Stimulated activated CD8-positive, alpha-beta memory T cell treated with anti-CD3 and anti-CD28 coated beads, Interleukin-15, amount 100 ng/mL, for 4 hours (primary cell): Measurements from ENCODE around the gene ARID5B.

Source experiments
- DNase-seq, 2 donors: peaks; one replicate each; pipeline ENCODE4 v3.0.0-alpha.2; 2020; ENCODE audit warnings: low read depth in 2 of 2

The ARID5B gene

DNA sequence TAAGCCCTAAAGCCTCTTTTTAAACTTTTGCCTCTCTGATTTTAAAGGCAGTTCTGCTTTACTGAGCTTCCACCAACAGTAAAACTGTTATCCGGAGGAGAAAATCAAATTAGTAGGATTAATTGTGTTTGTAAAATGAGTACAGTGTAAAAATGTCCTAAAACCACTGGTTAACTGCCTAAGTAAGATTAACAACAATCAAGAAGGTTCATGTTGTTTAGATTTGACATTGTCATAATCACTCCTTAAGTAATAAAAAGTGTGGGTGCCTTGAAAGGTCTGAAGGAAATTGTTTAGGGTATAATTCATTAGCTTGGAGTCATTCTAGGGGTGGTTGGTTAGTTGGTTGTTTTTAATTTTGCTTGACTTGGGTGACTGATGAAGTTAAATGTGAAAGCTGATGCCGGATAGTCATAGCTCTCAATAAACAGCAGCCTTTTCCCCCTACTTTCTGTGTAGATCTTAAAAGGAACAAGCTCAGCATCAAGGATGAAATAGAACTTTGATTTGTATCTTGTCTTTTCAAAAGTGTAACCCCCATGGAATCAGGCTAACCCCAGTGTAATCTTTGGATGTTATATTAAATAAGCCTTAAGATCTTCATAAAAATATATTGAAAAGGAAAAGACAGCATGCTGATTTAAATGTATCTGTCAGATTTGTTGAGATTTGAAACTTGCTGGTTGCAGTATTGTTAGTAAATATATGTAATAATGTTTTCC is 148.3 kb downstream of the ARID5B start:
- DNase-seq: no peak

DNA sequence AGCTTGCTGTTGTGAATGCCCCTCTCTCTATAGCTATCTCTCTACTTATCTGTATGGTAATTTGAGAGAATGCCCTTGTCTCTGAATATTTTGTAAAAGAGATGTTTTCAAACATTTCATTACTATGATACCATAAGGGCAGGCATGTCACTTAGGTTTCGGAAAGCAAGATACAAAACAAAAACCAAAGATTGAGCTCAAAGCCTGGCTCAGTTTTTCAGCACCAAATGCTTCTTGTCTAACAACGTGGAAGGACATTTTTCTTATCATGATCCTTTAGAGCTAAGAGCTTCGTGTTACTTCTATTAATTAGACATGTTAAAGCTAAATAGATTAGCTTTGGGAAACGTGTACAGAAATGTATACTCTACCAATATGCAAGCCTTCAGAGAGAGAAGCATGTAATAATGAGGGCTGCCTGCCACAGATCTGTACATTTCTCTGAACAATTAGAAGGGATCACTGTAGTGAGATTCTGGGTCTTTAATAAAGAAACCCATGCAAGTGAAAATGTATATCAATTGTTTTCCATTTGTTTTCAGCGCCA is 148.9 kb downstream of the ARID5B start:
- DNase-seq: no peak

DNA sequence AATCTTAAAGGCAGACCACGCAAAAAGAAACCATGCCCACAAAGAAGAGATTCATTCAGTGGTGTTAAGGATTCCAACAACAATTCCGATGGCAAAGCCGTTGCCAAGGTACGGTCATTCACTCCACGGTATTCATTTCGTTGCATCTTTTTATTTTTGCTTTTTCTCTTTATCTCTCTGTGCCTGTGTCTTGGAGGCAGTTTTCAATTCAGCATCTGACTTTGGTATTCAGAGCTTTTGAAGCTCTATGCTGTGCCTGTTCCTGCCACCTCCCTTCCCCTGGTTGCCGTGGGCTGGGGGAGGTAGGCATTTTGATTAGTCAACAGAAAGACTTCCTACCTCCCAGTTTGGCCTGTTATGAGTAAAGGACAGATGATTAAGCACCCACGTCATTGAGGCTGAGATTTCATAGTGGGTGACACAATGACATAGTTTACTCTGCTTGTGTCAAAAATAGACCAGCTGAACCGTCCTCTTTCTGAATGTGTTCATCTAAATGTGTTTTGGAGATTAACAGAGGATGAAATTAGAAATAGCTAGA is 149.5 kb downstream of the ARID5B start:
- peak; percentile 42 to 68 for DNase-seq

DNA sequence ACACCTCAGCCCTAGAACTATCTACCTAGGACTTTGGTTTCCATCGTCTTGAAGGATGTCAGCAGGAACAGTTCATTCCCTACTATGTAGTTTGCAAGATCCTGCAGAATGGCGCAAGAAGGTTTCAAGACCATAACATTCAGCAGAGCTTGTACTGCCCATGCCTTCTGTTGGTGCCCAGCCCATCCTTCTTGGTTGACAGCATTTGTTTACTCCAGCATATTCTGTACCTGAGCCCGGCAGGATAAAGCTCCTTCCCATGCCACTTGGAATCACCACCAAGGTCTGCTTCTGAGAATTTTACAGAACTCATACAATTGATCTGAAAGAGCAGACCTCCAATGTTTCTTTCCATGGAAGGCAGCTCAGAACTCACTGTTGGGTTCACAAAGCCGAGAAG is 150.8 kb downstream of the ARID5B start:
- no peak for DNase-seq

DNA sequence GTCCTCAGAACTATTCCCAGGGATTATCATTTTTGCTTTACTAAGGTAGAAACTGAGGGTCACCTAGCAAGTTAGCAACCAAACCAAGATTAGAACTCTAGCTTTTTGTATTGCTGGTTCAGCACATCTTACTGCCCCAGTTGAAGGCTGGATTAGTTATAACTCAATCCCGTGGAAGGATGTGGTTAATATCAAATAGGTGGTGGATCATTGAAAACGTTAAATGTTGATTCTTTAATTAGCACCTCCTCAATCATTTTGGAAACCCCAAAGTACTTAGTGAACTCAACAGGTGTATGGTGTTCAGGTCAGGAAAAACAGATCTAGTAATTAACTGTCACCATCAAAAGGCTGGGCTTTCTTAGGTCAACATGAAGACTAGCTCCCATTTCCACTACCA is 152.4 kb downstream of the ARID5B start:
- DNase-seq: no peak

DNA sequence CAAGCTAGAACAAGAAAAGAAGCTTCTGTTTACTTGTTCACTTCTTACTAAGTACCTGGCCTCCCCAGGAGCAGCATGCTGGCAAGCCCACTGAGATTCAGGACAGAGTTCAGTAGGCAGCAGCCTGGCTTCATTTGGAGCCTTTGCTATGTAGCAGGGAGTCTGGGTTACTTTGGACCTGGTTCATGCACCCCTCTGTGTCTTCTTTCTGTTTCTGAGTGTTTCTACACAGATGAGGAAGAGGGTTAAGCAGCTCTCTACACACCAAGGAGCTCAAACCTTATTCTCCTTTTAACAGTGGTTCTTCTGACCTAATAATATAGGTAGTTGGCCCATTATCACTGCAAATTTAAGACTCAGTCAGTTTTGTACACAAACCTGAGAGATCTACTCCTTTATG is 152.9 kb downstream of the ARID5B start:
- no peak for DNase-seq

DNA sequence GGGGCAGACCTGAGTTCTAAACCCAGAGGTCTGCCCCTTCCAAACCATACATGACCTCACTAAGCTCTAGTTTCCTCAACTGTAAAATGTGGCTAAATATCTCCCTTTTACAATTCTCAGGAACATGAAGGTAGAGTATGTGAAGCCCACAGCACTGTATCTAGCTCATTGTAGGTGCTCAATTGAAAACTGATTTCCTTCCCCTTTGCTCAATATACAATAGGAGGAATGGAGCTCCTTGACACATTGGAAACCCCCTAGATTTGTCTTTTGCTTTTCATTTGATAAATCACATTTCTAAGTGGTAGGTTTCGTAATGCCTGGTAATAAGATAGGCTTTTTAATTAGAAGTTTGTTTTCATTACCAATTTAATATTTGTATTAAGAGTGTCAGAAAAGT is 153.3 kb downstream of the ARID5B start:
- no peak for DNase-seq

DNA sequence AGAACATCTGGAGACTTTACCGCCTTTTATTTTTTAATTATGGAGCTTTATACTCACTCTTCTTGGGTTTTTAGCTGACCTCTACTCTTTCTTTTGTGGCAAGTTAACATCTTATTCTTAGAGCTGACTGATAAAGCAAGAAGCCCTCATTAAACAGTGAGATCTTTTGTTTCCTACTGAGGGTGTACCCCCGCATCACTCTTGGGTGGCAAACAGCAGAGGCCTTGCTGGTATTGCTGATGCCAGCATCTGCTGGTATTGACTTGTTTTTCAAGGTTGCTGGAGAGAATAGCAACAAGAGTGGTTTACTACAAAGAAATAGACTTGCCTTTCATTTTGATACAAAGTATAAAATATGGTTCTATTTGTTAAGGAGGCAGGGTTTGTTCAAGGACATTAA is 154.7 kb downstream of the ARID5B start:
- DNase-seq: no peak

DNA sequence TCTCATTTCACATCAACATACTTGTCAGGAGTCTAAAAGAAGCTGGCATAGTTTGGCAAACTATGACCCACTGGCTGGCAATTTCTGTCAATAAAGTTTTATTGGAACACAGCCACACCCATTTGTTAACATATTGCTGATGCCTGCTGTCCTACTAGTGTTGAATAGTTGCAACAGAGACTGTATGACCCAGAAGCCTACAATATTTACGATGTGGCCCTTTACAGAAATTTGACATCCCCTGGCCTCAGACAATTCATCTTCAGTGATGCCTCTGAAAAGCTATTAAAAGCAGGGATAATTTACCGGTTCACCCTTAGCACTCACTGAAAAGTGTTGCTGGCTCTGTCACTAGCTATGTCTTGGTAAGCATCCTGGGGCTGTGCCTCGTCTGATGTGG is 155.2 kb downstream of the ARID5B start:
- DNase-seq: no peak

DNA sequence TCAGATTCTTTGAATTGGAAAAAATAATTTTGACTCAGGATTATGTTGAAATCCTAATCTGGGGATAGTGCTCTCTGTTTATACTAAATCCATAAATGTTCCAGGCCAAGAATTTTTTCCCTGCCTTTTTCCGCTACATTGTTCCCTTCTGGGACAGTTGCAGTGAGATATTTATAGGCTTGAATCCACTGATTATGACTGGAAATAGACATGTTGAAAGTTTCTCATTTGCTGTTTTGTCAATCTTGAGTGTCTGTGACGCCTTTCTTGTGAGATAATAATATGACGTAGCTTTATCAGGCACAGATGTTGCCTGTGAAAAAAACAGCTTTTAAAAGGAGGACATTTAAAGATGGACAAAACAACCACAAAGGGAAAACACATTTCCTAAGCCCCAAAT is 155.9 kb downstream of the ARID5B start:
- no peak for DNase-seq

DNA sequence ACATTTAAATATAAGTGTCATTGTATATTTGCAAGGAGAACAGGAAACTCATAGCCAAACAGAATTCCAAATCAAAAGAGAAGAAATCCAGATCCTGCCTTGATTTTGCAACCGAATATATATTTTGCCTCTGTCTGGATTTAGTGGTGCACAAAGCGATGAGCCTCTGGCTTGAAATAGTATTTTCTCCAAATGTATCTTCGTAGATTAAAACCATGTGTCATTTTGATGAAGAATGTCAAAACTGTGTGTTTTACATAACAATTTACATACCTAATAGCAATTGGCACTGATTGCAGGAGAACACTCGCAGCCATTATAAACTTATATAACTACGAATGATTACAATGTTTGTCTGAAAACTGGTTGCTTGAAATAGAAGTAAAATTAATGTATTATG is 156.4 kb downstream of the ARID5B start:
- no peak for DNase-seq

DNA sequence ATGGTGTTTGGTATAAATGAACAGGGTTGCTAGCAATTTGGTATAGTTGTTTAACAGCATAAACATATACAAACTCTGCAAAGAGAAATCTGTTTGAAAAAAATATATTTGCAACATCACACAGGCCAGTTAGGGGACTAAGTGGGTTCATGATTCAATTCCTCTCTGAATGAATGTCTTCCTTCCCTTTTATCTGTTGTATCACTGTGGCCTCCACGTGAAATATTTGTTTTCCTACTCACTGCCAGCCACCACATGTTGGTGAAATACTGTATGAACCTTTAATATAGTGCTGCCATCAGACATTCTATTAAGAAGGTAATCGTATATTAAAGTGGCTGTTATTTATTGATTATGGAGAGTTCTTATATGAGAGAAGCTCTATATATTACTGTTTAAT is 157.0 kb downstream of the ARID5B start:
- no peak for DNase-seq

DNA sequence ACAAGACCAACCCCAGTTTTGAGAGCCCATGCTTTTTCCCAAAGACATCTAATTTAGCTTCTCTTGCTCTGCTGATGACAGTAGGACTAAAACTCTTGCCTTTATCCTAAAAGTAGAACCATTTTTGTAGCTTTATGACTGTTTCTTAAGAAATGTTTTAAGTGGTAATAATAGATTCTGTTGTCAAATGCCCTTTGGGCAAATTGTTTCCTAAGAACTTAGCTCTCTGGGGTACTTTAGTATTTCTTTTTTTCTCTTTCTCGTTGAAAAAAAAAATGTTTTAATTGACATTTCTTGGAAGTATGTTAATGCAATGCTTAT is 157.4 kb downstream of the ARID5B start:
- no peak for DNase-seq

DNA sequence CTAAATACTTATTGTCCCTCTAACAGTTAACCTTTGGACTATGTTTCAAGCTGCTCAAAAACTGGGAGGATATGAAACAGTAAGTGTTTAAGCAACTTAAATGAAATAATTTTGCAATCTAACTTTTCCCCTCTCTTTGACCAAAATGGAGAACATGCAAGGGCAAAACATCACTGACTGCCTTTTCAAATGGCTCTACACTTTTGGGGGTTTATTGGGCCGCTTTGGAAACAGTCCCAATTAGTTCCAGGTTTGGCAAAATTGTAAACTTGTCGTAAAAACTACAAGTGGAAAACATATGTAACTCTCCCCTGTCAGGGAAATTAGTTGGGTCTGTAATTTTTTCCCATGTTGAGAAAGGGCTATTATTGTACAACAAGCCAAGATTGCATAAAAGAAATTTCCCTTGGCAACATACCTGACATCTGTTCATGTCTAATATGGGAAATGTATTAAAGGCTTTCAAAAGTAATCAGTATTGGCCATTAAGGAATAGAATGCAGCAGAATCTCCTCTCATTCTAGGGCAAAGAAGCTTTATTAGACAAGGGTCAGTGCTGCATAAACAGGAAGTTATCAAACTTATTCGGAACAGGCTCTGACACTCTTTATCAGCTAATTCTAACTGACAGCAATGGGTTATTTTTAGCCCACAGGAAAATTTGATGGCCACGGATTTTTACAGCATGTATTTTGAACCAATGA is 157.9 kb downstream of the ARID5B start:
- DNase-seq: no peak

DNA sequence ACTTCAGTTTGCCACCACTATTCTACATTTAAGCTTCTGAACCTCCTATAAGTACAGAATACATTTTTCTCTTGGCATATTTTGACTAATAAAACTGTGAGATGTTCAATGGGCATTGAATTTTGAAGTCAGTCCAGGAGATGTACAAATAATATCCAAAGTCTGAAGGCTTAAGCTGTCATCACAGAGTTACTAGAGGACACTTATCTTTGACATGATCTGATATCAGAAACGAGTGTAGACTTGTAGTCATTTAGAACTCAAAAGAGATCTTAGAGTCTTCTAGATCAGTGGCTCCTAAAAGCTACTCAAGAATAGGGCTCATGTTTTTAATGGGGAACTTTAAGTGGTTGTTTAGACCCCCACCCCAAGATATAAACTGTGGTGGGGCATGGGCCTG is 160.5 kb downstream of the ARID5B start:
- no peak for DNase-seq

DNA sequence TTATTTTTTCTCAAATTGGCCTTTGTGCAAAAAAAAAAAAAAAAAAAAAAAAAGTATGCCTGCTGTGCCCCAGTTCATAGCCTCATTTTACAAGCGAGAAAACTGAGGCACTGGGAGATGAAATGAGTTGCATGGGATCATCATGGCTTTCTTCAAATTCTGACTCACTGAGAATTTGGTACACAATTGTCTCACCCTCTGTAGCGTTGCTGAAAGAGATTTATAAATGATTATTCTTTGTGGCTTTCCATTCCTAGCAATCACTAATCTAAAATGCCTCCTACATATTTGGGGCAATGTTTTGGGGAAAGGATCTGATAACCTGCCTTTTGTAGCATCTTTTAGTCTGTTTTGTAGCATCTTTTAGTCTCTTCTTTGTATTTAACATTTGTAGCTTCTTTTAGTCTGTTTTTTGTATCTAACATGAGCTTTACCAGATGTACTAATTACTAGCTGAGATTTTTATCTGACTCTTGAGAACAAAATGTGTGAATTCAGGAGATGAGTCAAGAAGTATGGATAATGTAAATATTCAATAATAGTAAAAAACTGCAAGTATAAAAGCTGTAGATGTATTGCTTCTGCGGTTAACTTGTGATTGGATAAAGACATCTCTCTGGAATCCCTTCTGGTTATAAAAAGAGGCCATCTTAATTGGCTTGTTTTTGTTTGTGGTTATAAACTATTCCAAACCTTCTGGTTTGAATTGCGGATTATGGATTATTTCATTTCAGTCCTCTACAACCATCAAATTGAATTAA is 161.4 kb downstream of the ARID5B start:
- DNase-seq: no peak

DNA sequence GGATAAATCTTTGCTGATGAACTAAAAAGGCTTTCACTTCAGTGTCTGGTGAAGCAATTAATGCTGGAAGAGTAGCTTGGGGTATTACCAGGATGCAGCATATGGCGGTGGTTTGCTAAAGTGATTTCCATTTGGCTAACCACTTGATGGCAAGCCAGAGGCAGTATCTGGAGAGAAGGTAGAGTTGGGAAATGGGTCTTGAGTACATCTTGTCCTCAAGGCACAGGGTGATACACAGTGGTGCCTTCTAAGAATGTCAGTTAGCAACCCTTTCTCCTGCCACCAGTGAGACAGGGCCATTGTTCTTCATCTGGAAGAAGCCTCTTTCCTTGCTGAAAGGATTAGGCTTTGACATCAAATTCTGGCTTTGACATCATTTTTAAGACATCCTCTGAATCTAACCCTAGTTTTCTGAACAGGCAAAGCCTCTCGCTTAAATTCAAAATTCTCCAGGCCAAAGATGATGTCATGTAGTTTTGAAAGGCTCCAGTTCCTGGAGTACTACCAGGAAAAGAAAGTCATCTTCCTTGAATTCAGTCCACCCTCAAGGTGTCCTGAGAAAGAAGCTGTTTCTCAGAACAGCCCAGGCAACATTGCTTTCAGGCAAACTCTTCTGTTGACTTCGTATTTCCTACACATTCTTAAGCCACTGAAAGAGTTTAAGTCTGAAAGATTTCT is 162.4 kb downstream of the ARID5B start:
- DNase-seq: no peak

DNA sequence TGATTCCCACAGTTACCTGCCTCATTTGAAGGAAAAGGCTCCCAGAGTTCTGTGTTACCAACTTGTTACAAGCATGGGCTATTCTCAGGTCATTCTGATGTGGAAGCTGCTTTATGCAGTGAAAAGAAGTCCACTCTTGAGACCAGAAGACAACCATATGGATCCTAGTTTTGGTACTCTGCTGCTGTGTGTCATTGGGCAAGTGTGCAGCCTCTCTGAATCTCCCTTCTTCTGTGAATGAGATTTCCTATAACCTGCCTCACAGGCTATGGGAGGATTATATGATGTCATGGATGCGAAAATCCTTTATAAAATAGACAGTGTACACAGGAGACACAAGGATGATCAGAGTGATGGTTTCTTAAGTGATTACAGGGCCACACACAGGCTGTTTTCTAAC is 166.1 kb downstream of the ARID5B start:
- no peak for DNase-seq

DNA sequence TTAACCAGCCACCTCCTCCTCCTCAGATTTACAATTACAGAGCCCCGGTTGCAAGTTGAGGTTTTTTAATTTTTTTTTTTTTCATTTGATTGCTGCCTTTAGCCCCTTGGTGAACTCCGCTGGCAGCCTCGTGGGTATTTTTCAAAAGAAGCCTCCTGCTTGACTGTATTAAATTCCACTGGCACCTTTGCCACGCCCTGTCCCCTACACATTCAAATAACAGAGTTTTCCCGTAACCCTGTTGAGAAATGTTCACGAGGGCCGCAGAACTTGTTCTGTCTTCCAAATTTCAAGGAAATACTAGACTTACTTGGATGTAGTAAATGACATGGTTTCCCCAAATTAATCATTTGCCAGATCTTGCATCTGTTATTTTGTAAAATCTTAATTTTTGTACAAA is 167.0 kb downstream of the ARID5B start:
- no peak for DNase-seq

DNA sequence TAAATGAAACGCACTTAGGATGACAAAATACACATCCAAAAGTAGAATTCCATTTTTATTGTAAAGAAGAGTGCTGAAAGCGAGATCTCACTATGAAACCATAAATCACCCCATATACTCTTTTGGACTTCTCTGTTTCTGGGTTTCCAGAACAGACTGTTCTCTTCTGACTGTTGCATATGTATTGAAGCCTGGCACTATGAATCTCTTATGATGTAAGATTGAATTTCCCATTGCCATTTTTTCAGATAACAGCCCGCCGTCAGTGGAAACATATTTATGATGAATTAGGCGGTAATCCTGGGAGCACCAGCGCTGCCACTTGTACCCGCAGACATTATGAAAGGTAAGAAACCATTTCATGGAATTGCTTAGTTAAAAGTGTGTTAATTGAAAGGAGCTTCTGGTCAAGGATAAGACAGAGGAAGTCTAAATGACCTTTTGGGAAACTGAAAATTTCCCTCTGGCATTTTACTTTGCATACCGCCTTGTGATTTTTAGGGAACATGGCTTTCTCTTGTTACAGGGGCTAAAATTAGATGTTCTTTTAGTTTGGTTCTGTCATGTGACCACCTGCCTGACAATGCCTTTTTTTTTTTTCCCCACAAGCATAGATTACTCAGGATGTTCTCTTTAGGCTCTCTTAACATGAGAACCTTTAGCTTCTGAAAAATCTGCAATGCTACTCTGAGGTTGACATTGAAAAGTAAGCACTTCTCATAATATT is 168.1 kb downstream of the ARID5B start:
- DNase-seq: no peak

DNA sequence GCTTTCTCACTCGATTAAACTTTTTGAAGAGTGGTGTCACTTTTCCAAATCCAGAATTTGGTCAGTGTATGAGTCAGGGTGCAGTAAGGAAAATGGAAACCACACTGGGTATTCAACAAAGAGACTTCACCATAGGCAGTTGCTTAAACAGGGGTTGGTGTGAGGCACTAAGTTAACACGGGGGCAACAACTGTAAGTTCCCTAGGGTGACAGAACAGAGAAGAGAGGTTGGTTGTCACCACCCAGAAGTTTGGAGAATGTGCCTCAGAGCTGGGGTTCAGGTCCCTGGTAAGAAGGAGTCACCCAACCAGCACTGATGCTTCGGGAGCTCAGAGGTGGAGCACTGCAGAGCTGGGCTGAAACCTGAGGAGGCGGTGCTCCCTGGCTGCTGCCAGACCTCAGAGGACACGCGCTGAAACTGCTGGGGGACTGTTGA is 170.4 kb downstream of the ARID5B start:
- no peak for DNase-seq
